Mesodermal cell (in vitro differentiated cells): Measurements from ENCODE around the gene CEP44. TPM values are rescaled to one million over a fixed set of nuclear protein-coding genes. Genes with fewer than 3 reads are reported as not detected.
A peak's percentile ranks its signal among the peaks of the same experiment; 100 is the strongest.

Experiments
- H3K27ac ChIP-seq: 2 replicates; pipeline ENCODE4 v1.7.0; 2013; ENCODE audit warnings: mild to moderate bottlenecking, low read depth, low read length, moderate library complexity; ENCODE audit not compliant: severe bottlenecking
- H3K36me3 ChIP-seq: 2 replicates; pipeline ENCODE4 v1.7.1; 2013; ENCODE audit warnings: mild to moderate bottlenecking, low read length, moderate library complexity; ENCODE audit not compliant: control insufficient read depth, insufficient read depth
- H3K4me1 ChIP-seq: one replicate; pipeline ENCODE4 v1.7.1; 2013; ENCODE audit warnings: mild to moderate bottlenecking, low read length; ENCODE audit not compliant: insufficient read depth, control insufficient read depth, poor library complexity, severe bottlenecking
- H3K4me3 ChIP-seq: 2 replicates; pipeline ENCODE4 v1.7.0; 2013; ENCODE audit warnings: low read length, control low read depth, mild to moderate bottlenecking; ENCODE audit not compliant: insufficient read depth, poor library complexity, severe bottlenecking; ENCODE audit errors: extremely low read depth
- H3K9me3 ChIP-seq: 2 replicates; pipeline ENCODE4 v1.7.1; 2013; ENCODE audit warnings: mild to moderate bottlenecking, low read length, moderate library complexity; ENCODE audit not compliant: control insufficient read depth
- WGBS, 2 experiments: methylation state at CpG; one replicate each; pipeline ENCODE4 v1.1.5; 2013; ENCODE audit warnings: missing lambda C conversion rate in 2 of 2; ENCODE audit not compliant: insufficient coverage in 2 of 2; 5-methylcytosine and 5-hydroxymethylcytosine counted together
- polyA plus RNA-seq, 2 experiments: library from polyadenylated mRNA; stranded (reverse); fragments of 50-300 nt; gene quantifications; one replicate each; pipeline ENCODE4 v1.2.3, GENCODE V29; 2013

The CEP44 gene, protein sequence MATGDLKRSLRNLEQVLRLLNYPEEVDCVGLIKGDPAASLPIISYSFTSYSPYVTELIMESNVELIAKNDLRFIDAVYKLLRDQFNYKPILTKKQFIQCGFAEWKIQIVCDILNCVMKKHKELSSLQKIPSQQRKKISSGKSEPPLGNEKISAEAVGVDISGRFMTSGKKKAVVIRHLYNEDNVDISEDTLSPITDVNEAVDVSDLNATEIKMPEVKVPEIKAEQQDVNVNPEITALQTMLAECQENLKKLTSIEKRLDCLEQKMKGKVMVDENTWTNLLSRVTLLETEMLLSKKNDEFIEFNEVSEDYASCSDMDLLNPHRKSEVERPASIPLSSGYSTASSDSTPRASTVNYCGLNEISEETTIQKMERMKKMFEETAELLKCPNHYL
- polyA plus RNA-seq (2013, experiment 1 of 2): 24.4 TPM
- polyA plus RNA-seq (2013, experiment 2 of 2): 29.1 TPM

DNA sequence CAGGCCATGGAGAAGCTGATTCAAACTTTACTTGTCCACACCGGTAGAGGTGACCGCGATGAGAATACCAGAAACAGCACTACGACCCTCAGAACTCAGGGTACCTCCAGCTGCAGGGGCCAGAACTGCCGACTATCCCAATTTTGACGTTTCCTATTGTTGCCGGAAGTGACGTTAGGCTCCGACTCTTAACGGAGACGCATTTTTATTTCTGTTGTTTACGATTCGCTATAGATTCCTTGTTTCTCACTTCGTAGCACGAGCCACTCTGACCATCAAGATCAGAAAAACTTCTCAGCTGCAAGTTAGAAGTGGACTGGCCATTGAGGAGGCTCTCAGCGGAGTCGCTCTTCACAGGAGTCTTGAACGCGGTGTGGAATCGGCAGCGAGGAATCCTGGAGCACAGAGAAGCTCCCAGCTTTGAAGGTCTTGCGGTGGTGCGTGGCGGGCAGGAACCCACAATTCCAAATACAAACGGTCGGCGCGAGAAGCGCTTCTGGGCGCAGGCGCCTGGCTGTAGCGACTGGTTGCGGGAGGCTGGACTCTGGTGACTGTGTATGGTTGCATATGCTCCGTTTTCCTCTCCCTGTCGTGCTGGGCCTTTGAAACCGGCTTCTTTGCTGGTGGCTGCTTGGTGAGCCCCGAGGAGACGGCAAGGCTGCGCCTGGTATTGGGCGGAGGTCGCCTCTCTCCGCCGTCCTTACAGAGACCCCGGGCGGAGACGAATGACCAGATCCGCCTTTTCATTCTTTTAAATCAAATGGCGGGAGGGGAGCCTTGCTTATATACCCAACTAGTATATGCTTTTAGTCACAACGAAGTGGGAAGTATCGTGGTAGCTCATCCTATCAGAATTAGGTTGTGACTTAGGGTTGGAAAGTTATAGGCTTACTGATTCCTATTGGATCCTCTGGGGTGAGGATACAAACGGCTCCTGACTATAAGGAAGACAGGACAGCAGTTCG is at the start of gene CEP44, which contains the start of gene FBXO8:
CEP44 (plus strand) TSS at position 405 of the 965 bp plus-strand sequence. CDS start 15,211 bp downstream, outside the sequence.
FBXO8 (minus strand) TSS at position 161 of the 965 bp plus-strand sequence. CDS start 20,575 bp downstream, outside the sequence.
- Histone ChIP-seq H3K9me3 (no peaks in the 10 kb centered on the region), H3K4me1 (no peaks in the 10 kb centered on the region), H3K36me3 (no peaks in the 10 kb centered on the region), H3K27ac (peak within 1 kb of the TSS; percentile 95), H3K4me3 (peak within 1 kb of the TSS; percentile 85)
- 0% methylated on average over 28 to 32 of the region's 52 CpGs for WGBS, 2 experiments

DNA sequence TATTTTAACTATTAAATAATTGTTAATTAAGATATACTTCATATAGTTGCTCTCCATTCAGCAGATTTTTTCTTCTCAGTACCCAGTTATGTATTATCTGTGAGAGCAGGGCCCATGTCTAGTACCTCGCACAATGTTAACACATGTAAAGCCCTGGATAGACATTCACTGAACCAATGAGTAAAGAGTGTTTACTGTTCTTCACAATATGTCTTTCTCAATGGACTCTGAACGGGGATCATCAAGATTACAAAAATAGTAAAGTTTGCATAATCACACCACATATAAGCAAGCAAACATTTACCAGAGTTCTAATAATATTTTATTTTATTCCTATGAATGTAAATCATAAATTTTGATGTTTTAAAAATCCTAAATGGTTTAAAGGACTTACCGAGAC is 47.4 kb upstream of the CEP44 start:
- Histone ChIP-seq H3K9me3 (no peaks in the 10 kb centered on the region), H3K36me3 (peaks cover 9% of the 10 kb centered on the region), H3K4me1 (no peaks in the 10 kb centered on the region), H3K4me3 (no peak overlapping the region), H3K27ac (no peak overlapping the region)
- WGBS, 2 experiments: 100% methylated on average over 1 of the region's 3 CpGs; no CpG with 5 or more reads in 1 of the 2 experiments

DNA sequence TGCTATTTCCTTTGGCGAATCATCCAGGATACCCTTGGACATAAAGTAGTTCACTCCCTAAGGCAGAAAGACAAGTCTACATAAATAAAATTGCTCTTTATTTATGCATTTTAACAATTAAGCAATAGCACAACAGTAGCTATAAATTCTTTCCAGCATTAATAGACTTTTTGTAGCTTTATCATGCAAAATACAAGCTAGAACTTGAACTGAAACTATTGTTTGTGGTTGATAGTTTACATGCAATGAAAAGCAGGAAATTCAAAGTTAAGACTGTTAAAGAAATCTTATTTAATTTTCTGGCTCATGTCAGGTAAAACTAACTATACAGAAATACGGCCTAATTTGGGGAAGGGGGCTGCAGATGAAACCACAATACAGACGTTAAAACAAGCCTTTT is 42.5 kb upstream of the CEP44 start:
- Histone ChIP-seq H3K9me3 (no peaks in the 10 kb centered on the region), H3K27ac (no peak overlapping the region), H3K36me3 (peaks cover 9% of the 10 kb centered on the region), H3K4me3 (no peak overlapping the region), H3K4me1 (no peaks in the 10 kb centered on the region)
- WGBS, 2 experiments: no CpG with 5 or more reads among the region's 3 CpGs

DNA sequence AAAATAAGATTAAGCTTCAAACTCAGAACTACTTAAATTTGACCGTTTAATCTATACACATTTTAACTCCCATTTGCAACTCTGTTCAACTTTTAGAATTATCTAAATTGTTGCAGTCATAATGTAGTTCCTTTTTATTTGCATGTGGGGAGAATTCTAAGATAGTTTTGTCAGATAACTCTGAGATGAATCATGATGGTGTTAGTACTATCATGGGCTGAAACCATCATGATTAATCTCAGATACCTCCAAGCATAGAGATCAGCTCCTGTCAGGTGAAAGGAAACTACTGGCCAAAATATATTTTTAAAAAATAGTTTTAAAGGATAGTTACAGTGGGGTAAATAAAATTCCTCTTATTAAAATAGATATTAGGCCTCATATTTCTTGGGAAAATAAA is 39.3 kb upstream of the CEP44 start:
- no CpG with 5 or more reads among the region's 1 CpG for WGBS, 2 experiments
- H3K9me3 ChIP-seq: no peaks in the 10 kb centered on the region
- H3K27ac ChIP-seq: no peak overlapping the region
- H3K4me3 ChIP-seq: no peak overlapping the region
- H3K4me1 ChIP-seq: no peaks in the 10 kb centered on the region
- H3K36me3 ChIP-seq: no peaks in the 10 kb centered on the region

DNA sequence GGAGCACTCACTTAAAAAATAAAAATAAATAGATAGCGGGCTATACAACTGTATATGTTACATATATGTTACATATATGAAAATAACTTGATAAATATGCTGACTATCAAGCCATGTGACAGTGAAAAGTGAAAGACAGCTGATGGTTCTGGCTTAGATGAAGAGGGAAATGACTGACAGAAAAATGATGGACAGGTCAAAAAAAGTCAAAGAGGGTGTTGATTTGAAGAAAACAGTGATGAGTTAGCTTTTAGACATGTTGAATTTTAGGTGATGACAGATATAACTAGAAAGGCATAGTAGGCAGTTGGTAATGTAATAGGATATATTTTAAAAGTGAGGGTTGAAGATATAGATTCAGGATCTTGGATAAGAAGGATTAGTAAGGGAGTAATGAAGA is 38.0 kb upstream of the CEP44 start:
- WGBS, 2 experiments: no CpG with 5 or more reads among the region's 1 CpG
- H3K4me3 ChIP-seq: no peak overlapping the region
- H3K36me3 ChIP-seq: no peaks in the 10 kb centered on the region
- no peaks in the 10 kb centered on the region for H3K4me1 ChIP-seq
- no peak overlapping the region for H3K27ac ChIP-seq
- no peaks in the 10 kb centered on the region for H3K9me3 ChIP-seq

DNA sequence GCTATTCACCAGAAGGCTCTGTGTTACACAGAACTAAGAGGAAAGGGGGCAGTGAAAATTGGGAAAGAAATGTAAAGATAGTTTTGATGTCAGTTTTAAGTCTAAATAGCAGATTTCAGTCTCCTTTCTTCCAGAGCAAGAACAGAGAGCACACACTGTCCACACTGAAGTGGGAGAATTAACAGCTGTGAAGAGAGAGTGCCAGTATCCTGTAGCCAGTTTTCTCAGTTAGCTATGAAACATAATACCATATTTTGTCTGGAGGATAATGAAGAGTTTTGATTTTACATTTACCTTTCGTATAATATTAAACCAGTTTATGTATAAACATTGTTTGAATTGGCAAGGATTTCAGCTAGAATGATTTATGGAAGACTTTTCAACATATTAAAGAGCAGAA is 35.3 kb upstream of the CEP44 start:
- no peaks in the 10 kb centered on the region for H3K4me1 ChIP-seq
- H3K9me3 ChIP-seq: no peaks in the 10 kb centered on the region
- no CpG with 5 or more reads among the region's 1 CpG for WGBS, 2 experiments
- H3K27ac ChIP-seq: no peak overlapping the region
- no peaks in the 10 kb centered on the region for H3K36me3 ChIP-seq
- no peak overlapping the region for H3K4me3 ChIP-seq

DNA sequence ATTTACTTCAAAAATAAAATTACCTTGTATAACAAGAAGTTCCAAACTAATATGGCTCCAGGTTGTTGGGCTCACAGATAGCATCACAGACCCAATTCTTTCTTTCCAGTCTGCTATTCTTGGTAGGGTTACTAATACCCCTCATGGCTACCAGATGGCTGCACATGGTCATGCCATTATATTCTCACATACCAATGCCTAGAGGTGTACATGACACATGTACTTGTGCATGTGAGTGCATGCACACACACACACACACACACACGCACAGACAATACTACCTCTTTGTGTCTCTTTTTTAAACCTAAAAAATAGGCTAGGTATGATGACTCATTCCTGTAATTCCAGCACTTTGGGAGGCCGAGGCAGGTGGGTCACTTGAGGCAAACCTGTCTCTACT is 31.3 kb upstream of the CEP44 start:
- Histone ChIP-seq H3K27ac (no peak overlapping the region), H3K9me3 (no peaks in the 10 kb centered on the region), H3K36me3 (no peaks in the 10 kb centered on the region), H3K4me1 (peaks cover 7% of the 10 kb centered on the region), H3K4me3 (no peak overlapping the region)
- 100% methylated on average over 1 of the region's 2 CpGs; no CpG with 5 or more reads in 1 of the 2 experiments for WGBS, 2 experiments

DNA sequence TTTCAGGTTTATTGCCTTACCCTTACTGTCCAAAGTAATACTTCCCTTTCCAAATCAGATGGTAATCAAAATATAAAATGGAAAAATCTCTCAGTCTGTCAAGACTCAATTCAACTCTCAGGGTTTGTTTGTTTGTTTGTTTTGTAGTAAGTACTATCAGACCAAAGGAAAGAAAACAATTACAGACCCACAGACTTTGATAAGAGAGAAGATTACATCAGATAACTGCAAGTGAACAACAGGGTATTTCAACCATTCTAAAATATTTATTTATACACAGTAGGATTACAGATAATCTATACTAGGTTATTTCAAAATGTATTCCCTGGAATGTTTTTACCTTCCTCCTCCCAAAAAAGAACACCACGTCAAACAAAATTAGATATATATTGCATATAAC is 29.1 kb upstream of the CEP44 start:
- Histone ChIP-seq H3K27ac (no peak overlapping the region), H3K36me3 (no peaks in the 10 kb centered on the region), H3K4me3 (no peak overlapping the region), H3K9me3 (no peaks in the 10 kb centered on the region), H3K4me1 (peaks cover 7% of the 10 kb centered on the region)
- WGBS, 2 experiments: no CpG with 5 or more reads among the region's 1 CpG

DNA sequence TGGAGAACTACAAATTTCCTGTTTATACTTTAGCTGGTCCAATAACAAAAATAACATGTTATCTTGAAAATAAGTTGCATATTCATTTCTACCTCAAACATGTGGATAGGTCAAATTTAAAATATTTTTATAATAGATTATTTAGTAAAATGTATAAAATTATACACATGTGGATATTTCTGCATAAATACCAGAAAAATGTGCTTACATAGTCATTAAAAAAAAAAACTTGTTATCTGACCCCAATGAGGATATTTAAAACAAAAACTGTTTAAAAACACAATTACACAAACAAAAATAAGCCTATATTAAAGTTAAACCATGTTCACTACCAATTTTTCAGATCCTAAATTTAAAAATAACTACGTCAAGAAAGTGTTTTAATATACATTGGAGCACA is 28.3 kb upstream of the CEP44 start:
- H3K4me1 ChIP-seq: peaks cover 7% of the 10 kb centered on the region

DNA sequence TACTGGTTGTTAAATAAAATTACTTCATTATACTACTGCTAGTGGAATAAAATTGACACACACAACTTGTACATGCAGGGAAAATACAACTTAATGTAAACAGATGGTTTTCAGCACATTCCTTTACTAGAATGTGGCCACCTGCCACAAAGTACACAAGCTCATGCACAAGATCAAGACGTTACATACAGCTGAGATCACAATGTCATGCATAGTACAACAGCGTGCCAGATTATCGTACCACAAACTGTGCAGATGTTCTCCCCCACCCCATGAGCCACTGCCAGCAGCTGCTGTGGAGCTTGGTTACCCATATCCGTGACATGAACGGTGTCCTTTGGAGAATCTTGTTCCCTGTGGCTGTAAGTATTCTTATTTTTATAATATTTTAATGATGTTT is 27.9 kb upstream of the CEP44 start:
- WGBS, 2 experiments: 97 to 98% methylated on average over 3 of the region's 5 CpGs
- Histone ChIP-seq H3K9me3 (no peaks in the 10 kb centered on the region), H3K27ac (no peak overlapping the region), H3K4me3 (no peak overlapping the region), H3K4me1 (peaks cover 7% of the 10 kb centered on the region), H3K36me3 (no peaks in the 10 kb centered on the region)

More for the DNA sequence above, 28.3 kb upstream of the CEP44 start:
- no CpG with 5 or more reads among the region's 1 CpG for WGBS, 2 experiments
- no peaks in the 10 kb centered on the region for H3K36me3 ChIP-seq
- no peak overlapping the region for H3K4me3 ChIP-seq
- no peaks in the 10 kb centered on the region for H3K9me3 ChIP-seq
- no peak overlapping the region for H3K27ac ChIP-seq
